GM12864 (cell line): Measurements from ENCODE around the gene MT1H.
"Not testable (repeated sequence)": the region's sequence is repeated elsewhere in the genome, so short reads cannot be mapped to it uniquely, and the experiment has no call there.

Experiments used
- DNase-seq: peaks from one replicate; pipeline ENCODE4 v3.0.0-alpha.2; 2011; ENCODE audit warnings: low read depth
- H3K4me3 ChIP-seq: 2 replicates; pipeline ENCODE4 v1.5.1; 2011; ENCODE audit warnings: mild to moderate bottlenecking, low read depth, low read length, control low read depth
- CTCF ChIP-seq: IDR thresholded peaks from 2 replicates; pipeline ENCODE4 v1.5.1; 2011; ENCODE audit warnings: low read depth, mild to moderate bottlenecking, moderate library complexity, low read length, control low read depth, inconsistent platforms; ENCODE audit errors: missing control alignments

MT1H gene

GRCh38 chr16:56669005-56669839 lies at the start of gene MT1H:
MT1H (plus strand) TSS chr16:56669814; CDS start chr16:56669885, 71 bp downstream.
- no peak for DNase-seq
- no peak for TF ChIP-seq CTCF
- no peak within 1 kb of the TSS for H3K4me3 ChIP-seq

DNA sequence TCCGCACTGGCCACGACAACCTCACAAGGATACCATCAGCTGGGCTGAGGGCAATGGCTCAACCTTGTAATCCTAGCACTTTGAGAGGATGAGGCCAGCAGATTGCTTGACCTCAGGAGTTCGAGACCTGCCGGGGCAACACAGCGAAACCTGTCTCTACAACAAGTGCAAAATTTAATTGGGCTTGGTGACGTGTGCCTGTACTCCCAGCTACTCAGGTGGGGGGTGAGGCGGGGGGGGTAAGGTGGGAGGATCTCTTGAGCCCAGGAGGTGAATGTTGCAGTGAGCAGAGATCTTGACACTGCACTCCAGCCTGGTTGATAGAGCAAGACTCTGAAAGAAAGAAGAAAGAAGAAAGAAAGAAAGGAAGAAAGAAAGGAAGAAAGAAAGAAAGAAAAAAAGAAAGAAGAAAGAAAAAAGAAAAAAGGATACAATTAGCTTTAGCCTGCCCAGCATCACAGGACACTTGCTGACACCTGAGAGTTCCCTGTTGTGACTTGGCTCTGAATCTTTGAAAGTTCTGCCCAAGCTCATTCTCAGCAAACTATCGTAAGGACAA lies 49.2 kb upstream of the MT1H start:
- H3K4me3 ChIP-seq: no peak overlapping the region
- no peak for TF ChIP-seq CTCF
- no peak for DNase-seq

- H3K4me3 ChIP-seq, DNase-seq: not testable (repeated sequence)
Observed at GRCh38 chr16:56621665-56622445, 47.8 kb upstream of the MT1H start.

DNA sequence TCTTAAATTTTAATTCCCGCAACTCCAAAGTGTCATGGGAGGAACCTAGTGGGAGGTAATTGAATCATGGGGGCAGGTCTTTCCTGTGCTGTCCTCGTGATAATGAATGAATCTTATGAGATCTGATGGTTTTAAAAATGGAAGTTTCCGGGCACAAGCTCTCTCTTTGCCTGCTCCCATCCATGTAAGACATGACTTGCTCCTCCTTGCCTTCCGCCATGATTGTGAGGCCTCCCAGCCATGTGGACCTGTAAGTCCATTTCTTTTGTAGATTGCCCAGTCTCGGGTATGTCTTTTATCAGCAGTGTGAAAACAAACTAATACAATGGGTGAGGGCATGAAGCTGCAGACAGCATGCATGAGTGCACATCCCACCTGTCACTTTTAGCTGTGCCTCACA lies 46.4 kb upstream of the MT1H start:
- not testable (repeated sequence) for DNase-seq

DNA sequence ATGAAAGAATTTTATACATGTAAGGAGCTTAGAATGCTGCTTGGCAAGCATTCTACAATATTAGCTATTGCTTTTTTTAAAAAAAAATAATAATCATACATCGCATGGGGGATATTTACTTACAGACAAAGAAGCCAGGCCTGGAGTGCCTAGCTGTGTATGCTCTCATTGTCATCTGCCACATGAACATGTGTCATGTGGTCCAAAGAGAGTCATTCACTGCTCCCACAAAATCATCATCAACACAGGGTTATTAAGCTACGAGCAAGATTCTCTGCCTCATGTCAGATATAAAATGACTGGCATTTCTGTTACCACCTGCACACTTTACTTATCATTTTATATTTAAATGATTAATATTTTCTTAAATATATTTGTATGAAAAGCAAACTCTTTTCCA lies 46.0 kb upstream of the MT1H start:
- no peak for TF ChIP-seq CTCF

More for the DNA sequence above, 46.4 kb upstream of the MT1H start:
- H3K4me3 ChIP-seq: not testable (repeated sequence)

GRCh38 chr16:56625140-56625942 lies 44.3 kb upstream of the MT1H start, which contains the start of gene MT1E:
MT1E (plus strand) TSS chr16:56625781; CDS start chr16:56625852, 71 bp downstream.
- DNase-seq: no peak
- TF ChIP-seq CTCF: no peak
- no peak within 1 kb of the TSS for H3K4me3 ChIP-seq

More for the DNA sequence above, 46.0 kb upstream of the MT1H start:
- H3K4me3 ChIP-seq: no peak overlapping the region
- DNase-seq: no peak

DNA sequence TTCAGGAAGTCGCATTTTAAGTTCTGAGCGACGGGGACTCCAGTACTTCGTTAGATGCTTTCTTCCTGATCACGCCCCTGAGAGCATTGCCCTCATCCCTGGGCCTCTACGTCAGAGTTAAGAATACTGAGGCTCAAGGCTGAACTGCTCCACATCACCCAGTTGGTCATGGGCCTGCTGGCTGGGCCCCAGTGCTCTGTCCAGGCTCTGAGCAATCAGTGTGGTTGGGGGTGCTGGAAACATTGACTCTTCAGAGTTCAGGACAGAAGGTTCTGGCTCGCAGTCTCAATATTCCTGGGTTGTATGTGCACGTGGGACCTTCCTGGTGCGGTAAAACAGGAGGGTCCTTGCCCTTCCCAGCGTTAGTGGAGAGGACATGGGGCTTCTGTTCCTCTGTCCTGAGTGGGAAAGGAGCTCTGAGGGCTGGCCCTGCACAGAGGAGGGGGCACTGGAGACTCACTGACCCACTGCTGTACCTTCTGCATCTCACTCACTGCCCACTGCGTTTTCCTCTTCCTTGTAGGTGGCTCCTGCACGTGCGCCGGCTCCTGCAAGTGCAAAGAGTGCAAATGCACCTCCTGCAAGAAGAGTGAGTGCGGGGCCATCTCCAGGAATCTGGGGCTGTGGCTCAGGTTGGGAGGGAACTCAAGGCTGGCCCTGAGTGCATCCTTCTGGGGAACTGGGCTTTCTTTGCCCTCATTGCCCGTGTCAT lies 43.5 kb upstream of the MT1H start:
- no peak for DNase-seq
- no peak overlapping the region for H3K4me3 ChIP-seq
- TF ChIP-seq CTCF: no peak
